ENCODE results near the gene PSAPL1. TPM values are rescaled to one million over a fixed set of nuclear protein-coding genes. Genes with fewer than 3 reads are reported as not detected.

PSAPL1 gene
- total RNA-seq, 4 donors from 2014 or later = not detected

DNA sequence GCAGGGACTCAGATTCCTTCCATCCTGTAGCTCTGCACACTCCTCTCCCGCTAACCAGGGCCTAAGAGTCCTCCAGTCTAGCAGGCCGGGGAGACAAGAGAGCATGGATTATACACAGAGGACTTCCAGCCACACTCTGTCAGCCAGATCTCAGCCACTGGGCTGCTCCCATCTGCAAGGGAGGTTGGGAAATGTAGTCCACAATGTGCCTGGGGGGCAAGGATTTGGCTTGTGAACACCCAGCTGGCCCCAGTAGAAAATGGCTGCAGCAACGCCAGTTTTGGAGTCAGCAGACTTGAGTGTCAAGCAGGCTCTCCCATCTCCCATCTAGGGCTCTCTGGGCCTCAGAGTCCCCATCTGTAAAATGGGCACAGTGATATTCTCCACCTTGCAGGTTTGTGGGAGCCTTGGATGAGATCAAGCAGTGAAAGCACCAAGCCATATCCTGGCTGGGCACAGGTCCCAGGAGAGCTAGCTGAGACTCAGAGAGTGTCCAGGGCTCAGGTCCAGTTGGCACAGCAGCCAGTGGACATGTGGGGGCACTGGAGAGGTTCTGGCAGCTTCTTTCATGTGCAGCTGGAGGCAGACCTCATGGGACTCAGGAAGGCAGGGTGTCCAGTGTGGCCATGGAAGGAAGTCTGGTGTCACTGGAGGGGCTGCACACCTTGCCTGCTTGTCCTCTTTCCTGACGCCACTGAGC is 14.6 kb downstream of the PSAPL1 start:
- Histone ChIP-seq H3K27ac (peak overlapping the region in 2 of 3 donors; percentile 41 to 76), H3K4me1 (peaks cover 4 to 19% of the 10 kb centered on the region in 2 donors), H3K4me3 (replicated peaks in 1 of 3) (no peak overlapping the region), H3K36me3 (no peaks in the 10 kb centered on the region), H3K9me3 (no peaks in the 10 kb centered on the region), H3K27me3 (no peaks in the 10 kb centered on the region)
- peak; percentile 92 to 95 for DNase-seq
- intact Hi-C loops (cut with DNase I) = no loop called here
- WGBS, 2 donors = 73 to 74% methylated on average over 3 of the region's 4 CpGs
- TF ChIP-seq POLR2A (IDR thresholded peaks at IDR 0.05) = no peak
- TF ChIP-seq, protein P1, sequence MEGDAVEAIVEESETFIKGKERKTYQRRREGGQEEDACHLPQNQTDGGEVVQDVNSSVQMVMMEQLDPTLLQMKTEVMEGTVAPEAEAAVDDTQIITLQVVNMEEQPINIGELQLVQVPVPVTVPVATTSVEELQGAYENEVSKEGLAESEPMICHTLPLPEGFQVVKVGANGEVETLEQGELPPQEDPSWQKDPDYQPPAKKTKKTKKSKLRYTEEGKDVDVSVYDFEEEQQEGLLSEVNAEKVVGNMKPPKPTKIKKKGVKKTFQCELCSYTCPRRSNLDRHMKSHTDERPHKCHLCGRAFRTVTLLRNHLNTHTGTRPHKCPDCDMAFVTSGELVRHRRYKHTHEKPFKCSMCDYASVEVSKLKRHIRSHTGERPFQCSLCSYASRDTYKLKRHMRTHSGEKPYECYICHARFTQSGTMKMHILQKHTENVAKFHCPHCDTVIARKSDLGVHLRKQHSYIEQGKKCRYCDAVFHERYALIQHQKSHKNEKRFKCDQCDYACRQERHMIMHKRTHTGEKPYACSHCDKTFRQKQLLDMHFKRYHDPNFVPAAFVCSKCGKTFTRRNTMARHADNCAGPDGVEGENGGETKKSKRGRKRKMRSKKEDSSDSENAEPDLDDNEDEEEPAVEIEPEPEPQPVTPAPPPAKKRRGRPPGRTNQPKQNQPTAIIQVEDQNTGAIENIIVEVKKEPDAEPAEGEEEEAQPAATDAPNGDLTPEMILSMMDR (IDR thresholded peaks at IDR 0.05) = no peak

DNA sequence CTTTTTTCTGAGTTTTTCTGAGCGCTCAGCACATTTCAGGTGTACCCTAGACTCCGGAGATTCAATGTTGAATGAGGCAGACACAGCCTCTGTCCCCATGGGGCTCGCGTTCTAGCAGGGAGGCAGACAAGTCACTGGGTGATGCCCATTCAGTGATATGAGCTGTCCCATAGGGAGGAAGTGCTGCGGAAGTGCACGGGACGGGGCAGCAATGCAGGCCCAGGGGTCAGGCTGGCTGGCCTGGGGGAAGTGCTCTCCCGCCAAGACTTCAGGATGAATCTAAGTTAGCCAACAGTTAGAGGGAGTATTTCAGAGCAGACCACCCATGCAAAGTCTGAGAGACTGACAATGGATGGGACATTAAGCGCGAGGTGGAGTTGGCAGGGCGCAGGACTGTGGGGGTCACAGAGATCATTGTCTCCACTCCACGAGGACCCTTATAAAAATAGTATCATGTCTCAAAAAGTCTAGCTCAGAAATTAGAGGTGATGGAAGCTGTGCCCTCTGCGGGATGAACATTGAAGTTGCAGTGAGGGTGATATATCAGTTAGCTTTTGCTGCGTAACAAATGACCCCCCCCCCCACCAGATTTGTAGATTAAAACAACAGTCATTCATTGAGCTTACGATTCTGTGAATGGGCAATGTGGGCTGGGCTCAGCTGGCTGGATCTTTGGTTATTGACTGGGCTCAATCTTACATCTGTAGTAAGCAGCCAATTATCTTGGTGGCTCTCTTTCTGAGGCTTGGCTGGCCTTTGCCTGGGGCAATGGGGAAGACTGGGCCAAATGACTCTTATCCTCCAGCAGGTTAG is 16.4 kb downstream of the PSAPL1 start:
- Histone ChIP-seq H3K9me3 (no peaks in the 10 kb centered on the region), H3K27me3 (no peaks in the 10 kb centered on the region), H3K4me1 (peaks cover 4 to 19% of the 10 kb centered on the region in 2 donors), H3K36me3 (no peaks in the 10 kb centered on the region), H3K4me3 (replicated peaks in 1 of 3) (no peak overlapping the region), H3K27ac (no peak overlapping the region)
- WGBS, 2 donors = 85 to 92% methylated on average over 15 of the region's 15 CpGs
- intact Hi-C loops (cut with DNase I) = no loop called here
- DNase-seq = no peak
- no peak for TF ChIP-seq POLR2A (IDR thresholded peaks at IDR 0.05)
- TF ChIP-seq, protein P1 (IDR thresholded peaks at IDR 0.05) = no peak

DNA sequence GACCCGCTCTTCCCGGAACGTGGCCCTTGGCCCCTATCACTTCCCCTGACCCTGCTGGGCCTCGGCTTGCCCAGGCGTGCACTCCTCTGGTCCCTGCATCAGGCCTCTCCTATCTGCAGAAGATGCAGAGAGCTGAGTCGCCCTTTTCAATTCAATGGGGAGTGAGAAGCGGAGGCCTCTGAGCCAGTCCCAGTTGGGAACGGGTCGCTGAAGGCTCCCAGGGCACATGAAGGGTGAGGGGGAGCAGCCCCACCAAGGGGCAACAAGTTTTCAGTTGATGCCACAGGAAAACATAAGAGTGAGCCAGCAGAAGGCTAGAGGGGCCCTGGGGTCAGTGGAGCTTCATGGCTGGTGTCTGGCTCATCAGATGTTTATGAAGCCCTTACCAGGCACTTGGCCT is 17.1 kb downstream of the PSAPL1 start:
- peaks cover 4 to 19% of the 10 kb centered on the region in 2 donors for H3K4me1 ChIP-seq
- no peaks in the 10 kb centered on the region for H3K36me3 ChIP-seq
- no peak overlapping the region for H3K27ac ChIP-seq
- intact Hi-C loops (cut with DNase I) = no loop called here
- TF ChIP-seq POLR2A (IDR thresholded peaks at IDR 0.05) = no peak
- TF ChIP-seq, protein P1 (IDR thresholded peaks at IDR 0.05) = no peak
- no peaks in the 10 kb centered on the region for H3K27me3 ChIP-seq
- DNase-seq = no peak
- no peaks in the 10 kb centered on the region for H3K9me3 ChIP-seq
- WGBS, 2 donors = 96 to 97% methylated on average over 9 of the region's 9 CpGs
- H3K4me3 ChIP-seq (replicated peaks in 1 of 3) = no peak overlapping the region

DNA sequence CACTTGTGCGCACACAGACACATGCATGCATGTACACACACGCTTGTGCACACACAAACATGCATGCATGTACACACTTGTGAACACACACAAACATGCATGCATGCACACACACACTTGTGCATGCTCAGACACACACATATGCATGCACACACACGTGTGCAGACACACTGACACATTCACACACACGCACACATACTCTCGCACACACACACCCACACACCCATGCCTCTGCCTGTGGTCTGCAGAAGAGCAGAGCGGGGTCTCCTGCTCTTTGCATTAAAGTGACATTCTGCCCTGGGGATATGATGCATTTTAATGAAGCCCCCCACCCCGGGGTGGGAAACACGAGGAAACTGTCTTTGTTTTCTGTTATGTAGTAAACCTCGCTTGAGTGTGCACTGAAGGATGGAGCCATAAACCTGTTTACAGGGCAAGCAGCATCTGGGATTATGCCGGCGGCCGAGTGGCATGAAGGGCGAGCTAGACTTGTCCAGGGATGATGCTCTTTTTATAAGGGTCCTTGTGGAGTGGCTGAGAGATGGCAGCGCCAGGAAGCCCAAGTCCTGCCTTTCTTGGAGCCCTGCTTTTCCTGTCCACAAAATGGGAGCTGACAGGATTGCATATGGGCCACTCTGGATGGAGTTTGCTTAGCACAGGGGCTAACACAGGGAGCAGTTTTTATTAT is 17.8 kb downstream of the PSAPL1 start:
- no peak for DNase-seq
- WGBS, 2 donors = 88 to 91% methylated on average over 14 of the region's 14 CpGs
- intact Hi-C loops (cut with DNase I) = no loop called here
- Histone ChIP-seq H3K36me3 (no peaks in the 10 kb centered on the region), H3K27me3 (no peaks in the 10 kb centered on the region), H3K4me3 (replicated peaks in 1 of 3) (no peak overlapping the region), H3K9me3 (no peaks in the 10 kb centered on the region), H3K27ac (no peak overlapping the region), H3K4me1 (peaks cover 4 to 16% of the 10 kb centered on the region in 2 donors)
- no peak for TF ChIP-seq POLR2A (IDR thresholded peaks at IDR 0.05)
- TF ChIP-seq, protein P1 (IDR thresholded peaks at IDR 0.05) = no peak
